Measurements from ENCODE around the gene NOL9. TPM values are rescaled to one million over a fixed set of nuclear protein-coding genes. Genes with fewer than 3 reads are reported as not detected.

NOL9 gene
- total RNA-seq, 4 donors from 2014 or later = 19.4 to 33.6 (median 27.5) TPM

DNA sequence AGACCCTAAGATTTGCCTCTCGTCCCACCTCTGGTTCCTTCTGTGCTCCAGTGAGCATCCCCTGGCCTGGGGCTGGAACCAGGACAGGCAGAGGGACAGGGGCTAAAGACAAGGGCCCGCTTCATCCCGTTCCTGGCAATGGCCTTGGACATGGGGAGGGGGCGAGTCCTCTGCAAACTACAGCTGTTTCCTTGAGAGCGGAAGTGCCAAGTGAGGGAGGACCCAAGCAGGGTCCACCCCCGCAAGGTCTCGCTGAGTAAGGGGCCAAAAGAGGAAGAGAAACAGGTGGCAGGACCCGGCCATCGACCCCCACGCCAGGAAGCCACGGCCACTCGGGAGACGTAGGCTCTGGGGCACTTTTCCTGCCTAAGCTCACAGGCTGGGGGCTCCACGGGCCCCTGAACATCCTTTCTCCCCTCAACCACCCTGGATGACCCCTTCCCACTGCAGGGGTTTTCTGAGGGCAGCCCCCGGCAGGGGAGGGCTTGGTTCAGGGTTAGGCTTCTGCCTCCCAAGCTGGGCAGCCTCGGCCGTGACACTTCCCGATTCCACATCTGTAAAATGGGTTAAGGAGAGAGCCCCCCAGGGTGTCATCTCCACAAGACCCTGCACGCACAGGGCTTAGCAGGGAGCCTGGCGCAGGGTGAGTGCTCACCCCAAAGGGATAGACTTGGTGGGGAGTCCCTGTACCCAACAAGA, 44.9 kb downstream of the NOL9 start:
- 94% methylated on average over 6 of the region's 20 CpGs for WGBS
- TF ChIP-seq CTCF (IDR thresholded peaks at IDR 0.05) (no peak), POLR2AphosphoS5 (IDR thresholded peaks at IDR 0.05) (no peak), EP300 (IDR thresholded peaks at IDR 0.05) (no peak)
- H3K4me1 ChIP-seq = no peaks in the 10 kb centered on the region
- no peak overlapping the region for H3K27ac ChIP-seq
- no peaks in the 10 kb centered on the region for H3K27me3 ChIP-seq
- H3K9me3 ChIP-seq = no peaks in the 10 kb centered on the region
- H3K4me3 ChIP-seq = no peak overlapping the region
- H3K36me3 ChIP-seq = no peaks in the 10 kb centered on the region
- DNase-seq (ENCODE audit: low spot score in 2 of 2) = no peak

- H3K4me1 ChIP-seq = no peaks in the 10 kb centered on the region
- 80% methylated on average over 1 of the region's 11 CpGs for WGBS
- DNase-seq (ENCODE audit: low spot score in 2 of 2) = no peak
- no peaks in the 10 kb centered on the region for H3K36me3 ChIP-seq
- no peaks in the 10 kb centered on the region for H3K9me3 ChIP-seq
- no peak overlapping the region for H3K27ac ChIP-seq
- H3K4me3 ChIP-seq = no peak overlapping the region
- TF ChIP-seq EP300 (IDR thresholded peaks at IDR 0.05) = no peak
- no peaks in the 10 kb centered on the region for H3K27me3 ChIP-seq
Observed at GRCh38 chr1:6508816-6509189, 45.5 kb downstream of the NOL9 start.

DNA sequence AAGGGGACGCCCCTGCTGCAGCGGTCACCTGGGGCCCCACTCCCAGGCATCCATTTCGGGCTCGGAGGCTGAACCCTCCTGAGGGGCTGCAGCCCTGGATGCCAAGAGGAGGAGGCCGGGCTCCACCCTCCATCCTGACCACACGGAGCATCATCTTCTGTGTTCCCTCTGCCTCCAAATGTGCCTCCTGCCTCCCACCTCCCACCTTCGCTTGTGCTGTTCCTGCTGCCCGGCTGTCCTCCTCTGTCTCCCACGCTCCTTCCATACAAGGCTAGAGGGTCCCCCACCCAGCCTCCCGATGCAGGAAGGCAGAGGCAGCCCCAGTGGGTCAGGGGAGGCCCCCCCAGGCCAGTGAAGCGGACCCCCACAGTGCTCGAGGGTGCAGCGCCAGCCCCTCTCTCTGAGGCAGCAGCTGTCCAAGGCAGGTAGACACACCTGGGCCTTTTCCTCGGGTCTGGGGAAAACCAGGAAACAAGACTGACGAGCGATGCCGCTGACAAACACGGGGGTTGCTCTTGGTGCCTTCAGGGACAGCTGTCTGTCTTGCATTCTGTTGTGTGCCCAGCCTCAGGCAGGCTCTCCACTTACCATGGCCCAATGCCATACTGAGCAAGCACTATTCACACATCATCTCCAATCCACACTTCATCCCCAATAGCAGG, 46.0 kb downstream of the NOL9 start:
- Histone ChIP-seq H3K4me3 (no peak overlapping the region), H3K9me3 (no peaks in the 10 kb centered on the region), H3K27me3 (no peaks in the 10 kb centered on the region), H3K36me3 (no peaks in the 10 kb centered on the region), H3K4me1 (no peaks in the 10 kb centered on the region), H3K27ac (no peak overlapping the region)
- 84% methylated on average over 11 of the region's 18 CpGs for WGBS
- TF ChIP-seq POLR2A (IDR thresholded peaks at IDR 0.05) = no peak
- TF ChIP-seq POLR2AphosphoS5 (IDR thresholded peaks at IDR 0.05) = no peak
- no peak for TF ChIP-seq CTCF (IDR thresholded peaks at IDR 0.05)
- TF ChIP-seq EP300 (IDR thresholded peaks at IDR 0.05) = no peak
- DNase-seq (ENCODE audit: low spot score in 2 of 2) = no peak

DNA sequence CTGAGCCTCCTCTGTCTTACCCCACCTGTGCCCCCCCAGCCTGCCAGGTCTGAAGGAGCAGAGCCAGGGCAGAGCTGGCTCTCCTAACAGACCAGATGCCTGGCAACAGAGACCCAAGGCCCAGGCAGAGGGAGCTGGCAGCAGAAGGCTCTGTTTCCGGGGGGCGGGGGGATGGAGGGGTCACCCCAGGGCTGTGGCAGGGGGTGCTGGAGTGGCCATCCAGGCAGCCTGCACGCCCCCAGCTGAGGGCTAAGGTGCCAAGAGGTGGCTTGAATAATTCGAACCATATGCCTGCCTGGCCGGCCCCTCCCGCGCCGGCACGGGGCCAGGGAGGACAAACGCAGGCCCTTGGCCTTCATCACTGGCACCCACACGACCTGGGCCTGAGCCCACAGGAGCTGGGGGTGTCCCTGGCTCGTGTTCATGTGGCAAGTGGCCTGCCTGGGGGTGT, 46.8 kb downstream of the NOL9 start:
- Histone ChIP-seq H3K27me3 (no peaks in the 10 kb centered on the region), H3K9me3 (no peaks in the 10 kb centered on the region), H3K27ac (no peak overlapping the region), H3K36me3 (no peaks in the 10 kb centered on the region), H3K4me3 (no peak overlapping the region), H3K4me1 (peaks cover 4% of the 10 kb centered on the region)
- DNase-seq (ENCODE audit: low spot score in 2 of 2) = no peak
- WGBS = 41% methylated on average over 10 of the region's 12 CpGs
- TF ChIP-seq CTCF (IDR thresholded peaks at IDR 0.05) = no peak
- no peak for TF ChIP-seq POLR2AphosphoS5 (IDR thresholded peaks at IDR 0.05)
- TF ChIP-seq EP300 (IDR thresholded peaks at IDR 0.05) = no peak
- TF ChIP-seq POLR2A (IDR thresholded peaks at IDR 0.05) = no peak

- no peak for DNase-seq (ENCODE audit: low spot score in 2 of 2)
- Histone ChIP-seq H3K4me1 (peaks cover 9% of the 10 kb centered on the region), H3K9me3 (no peaks in the 10 kb centered on the region), H3K4me3 (no peak overlapping the region), H3K27me3 (no peaks in the 10 kb centered on the region), H3K27ac (no peak overlapping the region), H3K36me3 (no peaks in the 10 kb centered on the region)
- TF ChIP-seq EP300 (IDR thresholded peaks at IDR 0.05) (no peak), POLR2AphosphoS5 (IDR thresholded peaks at IDR 0.05) (no peak), POLR2A (IDR thresholded peaks at IDR 0.05) (no peak), CTCF (IDR thresholded peaks at IDR 0.05) (no peak)
- 79% methylated on average over 7 of the region's 7 CpGs for WGBS
Observed at GRCh38 chr1:6507037-6507428, 47.3 kb downstream of the NOL9 start.
